ENCODE measurements around the gene TTC6. TPM values are rescaled to one million over a fixed set of nuclear protein-coding genes. Genes with fewer than 3 reads are reported as not detected.

Gene TTC6
- total and polyA plus RNA-seq, 2 of the 4 experiments (the other 2 are of a cell fraction), result under 0.01 to 0.12 TPM

- ChIA-PET CTCF (interaction anchor here (0.6 kb wide), 1 partner anchor 39 kb away, joined by 3 read pairs; no protein-coding TSS in a partner anchor), POLR2A (ENCODE audit: unreplicated experiment) (no interaction called here)
- H3K14ac ChIP-seq (replicated peaks; ENCODE audit: low read depth, low read length), result no peak overlapping the region
- no peak for TF ChIP-seq MAZ (IDR thresholded peaks at IDR 0.05; ENCODE audit: borderline replicate concordance, low read depth, low read length)
- no peak for TF ChIP-seq USF2 (IDR thresholded peaks at IDR 0.05; ENCODE audit: low read depth, low read length)
- no peak for TF ChIP-seq NFE2L2 (IDR thresholded peaks at IDR 0.05; ENCODE audit: low read depth, low read length)
- no peak for TF ChIP-seq CHD1 (IDR thresholded peaks at IDR 0.05; ENCODE audit: low read depth, low read length)
- no peaks in the 10 kb centered on the region for H3K79me1 ChIP-seq (ENCODE audit: low read depth in 1 of 2, low read length in 2 of 2)
- in situ Hi-C loops (cut with MboI; ENCODE audit: low sequenced_read_pairs), result no loop called here
- H4K91ac ChIP-seq (ENCODE audit: insufficient read depth, low read depth, low read length), result no peak overlapping the region
- no peak overlapping the region for H3K9ac ChIP-seq (ENCODE audit: low read depth, low read length)
- no peak overlapping the region for H2BK15ac ChIP-seq (ENCODE audit: low read depth, low read length)
- WGBS, 2 experiments (ENCODE audit: extremely low coverage in 2 of 2, insufficient read length in 1 of 2), result 60% methylated on average over 1 of the region's 7 CpGs; no CpG with 5 or more reads in 1 of the 2 experiments
- DNase-seq, result no peak
- H4K8ac ChIP-seq (ENCODE audit: low read depth in 2 of 2, low read length in 2 of 2), result no peak overlapping the region
- no peak overlapping the region for H2BK20ac ChIP-seq (ENCODE audit: low read depth, low read length)
- no peak overlapping the region for H3K18ac ChIP-seq (ENCODE audit: low read depth, low read length)
- H3K4me2 ChIP-seq (ENCODE audit: low read depth, low read length), result no peak overlapping the region
- no peak overlapping the region for H2AFZ ChIP-seq (replicated peaks; ENCODE audit: low read length, poor library complexity)
- H4K5ac ChIP-seq (ENCODE audit: low read depth, low read length), result no peak overlapping the region
- H2AK9ac ChIP-seq (replicated peaks; ENCODE audit: low read depth, low read length, poor library complexity), result no peak overlapping the region
- peaks cover 5% of the 10 kb centered on the region; the same call in 1 of the 2 replicates for H3K4me1 ChIP-seq (ENCODE audit: control insufficient read depth, insufficient read depth, low read length)
- intact Hi-C loops (cut with micrococcal nuclease), result loop anchor here (5.0 kb wide), 1 partner anchor 110 kb away; no protein-coding TSS in a partner anchor
- H2AK5ac ChIP-seq (ENCODE audit: low read depth, low read length), result no peak overlapping the region
- H3K23ac ChIP-seq (ENCODE audit: low read depth, low read length), result no peak overlapping the region; the same call in 1 of the 2 replicates
- no peak overlapping the region for H2BK120ac ChIP-seq (ENCODE audit: low read depth, low read length)
- ATAC-seq (ENCODE audit: low read depth), result no peak
- H4K20me1 ChIP-seq (ENCODE audit: insufficient read depth, low read length), result no peaks in the 10 kb centered on the region
- peaks cover 81% of the 10 kb centered on the region for H3K27me3 ChIP-seq (ENCODE audit: control insufficient read depth, insufficient read depth, low read length)
- H3K4me3 ChIP-seq (ENCODE audit: insufficient read depth, low read depth, low read length), result no peak overlapping the region
- dilution Hi-C loops (cut with HindIII; ENCODE audit: low sequenced_read_pairs, unreplicated experiment), result no loop called here
- H3K27ac ChIP-seq (ENCODE audit: insufficient read depth, low read length), result no peak overlapping the region
- H3K56ac ChIP-seq (ENCODE audit: extremely low read depth, insufficient read depth, low read length), result no peak overlapping the region
- H2BK5ac ChIP-seq (ENCODE audit: low read depth, low read length, poor library complexity, severe bottlenecking), result no peak overlapping the region
- H3K9me1 ChIP-seq (ENCODE audit: insufficient read depth, low read length), result 0 out of 2 replicates have a peak, but pooled peaks cover 3% of the 10 kb centered on the region
- no TSS peak for BruUV-seq (replicated peaks)
- H3K9me3 ChIP-seq (ENCODE audit: control insufficient read depth, insufficient read depth, low read length), result peaks cover 22% of the 10 kb centered on the region
- no peaks in the 10 kb centered on the region for H3K36me3 ChIP-seq (ENCODE audit: control insufficient read depth, insufficient read depth, low read length)
- no peak overlapping the region for H3K4ac ChIP-seq (ENCODE audit: low read depth, low read length)
Measured at GRCh38 chr14:37596790-37597472, 1.5 kb downstream of the TTC6 start.

Data from IMR-90 (cell line).